DMS153 (cell line): ENCODE measurements around the gene GLIS2.

ENCODE experiments used
- DNase-seq: peaks from one replicate; lab custom pipeline; 2025; lab: John Stamatoyannopoulos, UW

Gene GLIS2

GRCh38 chr16:4298761-4299522 is 16.9 kb upstream of the GLIS2 start:
- no peak for DNase-seq

- DNase-seq, result no peak
These were observed 14.7 kb upstream of the GLIS2 start for GRCh38 chr16:4301177-4301576.

- DNase-seq, result no peak
These were observed 13.9 kb upstream of the GLIS2 start for GRCh38 chr16:4301968-4302367.

GRCh38 chr16:4303973-4304372 is 11.9 kb upstream of the GLIS2 start:
- DNase-seq, result no peak

GRCh38 chr16:4306470-4307214 is 9.2 kb upstream of the GLIS2 start:
- DNase-seq, result peak; percentile 53

- peak; percentile 82 for DNase-seq
These were observed 8.4 kb upstream of the GLIS2 start for GRCh38 chr16:4307215-4308037.

GRCh38 chr16:4309102-4309832 is 6.6 kb upstream of the GLIS2 start:
- no peak for DNase-seq

- peak; percentile 29 for DNase-seq
These were observed 6.0 kb upstream of the GLIS2 start for GRCh38 chr16:4309833-4310266.

GRCh38 chr16:4313563-4314531 is 2.0 kb upstream of the GLIS2 start:
- DNase-seq, result no peak

- peak; percentile 25 for DNase-seq
These were observed 1.2 kb upstream of the GLIS2 start for GRCh38 chr16:4314532-4315185.

GRCh38 chr16:4316108-4316863 is 419 bp downstream of the GLIS2 start:
- no peak for DNase-seq

- peak; percentile 49 for DNase-seq
These were observed 1.1 kb downstream of the GLIS2 start for GRCh38 chr16:4316864-4317531.

- no peak for DNase-seq
These were observed 1.9 kb downstream of the GLIS2 start for GRCh38 chr16:4317532-4318450.

- no peak for DNase-seq
These were observed 2.6 kb downstream of the GLIS2 start for GRCh38 chr16:4318451-4318910.

- DNase-seq, result no peak
These were observed 3.1 kb downstream of the GLIS2 start for GRCh38 chr16:4318967-4319366.

- DNase-seq, result no peak
These were observed 3.9 kb downstream of the GLIS2 start for GRCh38 chr16:4319454-4320421.
